ENCODE results near the gene GZMM.

GZMM gene

GRCh38 chr19:512547-513365 is 31.1 kb upstream of the GZMM start:
- no peak for DNase-seq

GRCh38 chr19:513368-514165 is 30.3 kb upstream of the GZMM start:
- DNase-seq, result no peak

- DNase-seq, result no peak
These were observed 29.6 kb upstream of the GZMM start for GRCh38 chr19:514166-514663.

GRCh38 chr19:517721-518597 is 25.9 kb upstream of the GZMM start:
- no peak for DNase-seq

- no peak for DNase-seq
These were observed 25.1 kb upstream of the GZMM start for GRCh38 chr19:518598-519231.

- no peak for DNase-seq
These were observed 24.4 kb upstream of the GZMM start for GRCh38 chr19:519449-519865.

- DNase-seq, result no peak
These were observed 21.1 kb upstream of the GZMM start for GRCh38 chr19:522726-523125.

- peak; percentile 38 to 39 for DNase-seq
These were observed 19.7 kb upstream of the GZMM start for GRCh38 chr19:524062-524674.

GRCh38 chr19:525029-525428 is 18.8 kb upstream of the GZMM start:
- no peak for DNase-seq

- DNase-seq, result no peak
These were observed 17.9 kb upstream of the GZMM start for GRCh38 chr19:525857-526419.

GRCh38 chr19:530134-531008 is 13.5 kb upstream of the GZMM start:
- no peak for DNase-seq

GRCh38 chr19:531009-531752 is 12.7 kb upstream of the GZMM start:
- peak; percentile 58 to 87 for DNase-seq

- no peak for DNase-seq
These were observed 11.9 kb upstream of the GZMM start, which contains the start of gene CDC34 for GRCh38 chr19:531753-532560. TSS of gene CDC34 (plus strand) at chr19:531760. CDS start at chr19:531932, 172 bp downstream.

GRCh38 chr19:532561-533363 is 11.1 kb upstream of the GZMM start:
- DNase-seq, result no peak

GRCh38 chr19:533364-534058 is 10.3 kb upstream of the GZMM start:
- no peak for DNase-seq

- no peak for DNase-seq
These were observed 9.8 kb upstream of the GZMM start for GRCh38 chr19:534088-534487.
